HFF-Myc (cell line): ENCODE measurements around the gene SCUBE1.
A peak's percentile ranks its signal among the peaks of the same experiment; 100 is the strongest.

Experiments
- DNase-seq: peaks from one replicate; pipeline ENCODE4 v3.0.0-alpha.2; 2011; ENCODE audit warnings: low read depth; ENCODE audit errors: extremely low read depth
- H3K4me3 ChIP-seq: replicated peaks from 2 replicates; pipeline ENCODE4 v1.5.1; 2011; ENCODE audit warnings: low read depth, mild to moderate bottlenecking, control low read depth, low read length
- TF ChIP-seq, protein P1 (sequence below): IDR thresholded peaks from 2 replicates; pipeline ENCODE4 v1.5.1; 2012; ENCODE audit warnings: mild to moderate bottlenecking, low read depth, low read length, control low read depth; ENCODE audit errors: missing control alignments

Gene SCUBE1

DNA sequence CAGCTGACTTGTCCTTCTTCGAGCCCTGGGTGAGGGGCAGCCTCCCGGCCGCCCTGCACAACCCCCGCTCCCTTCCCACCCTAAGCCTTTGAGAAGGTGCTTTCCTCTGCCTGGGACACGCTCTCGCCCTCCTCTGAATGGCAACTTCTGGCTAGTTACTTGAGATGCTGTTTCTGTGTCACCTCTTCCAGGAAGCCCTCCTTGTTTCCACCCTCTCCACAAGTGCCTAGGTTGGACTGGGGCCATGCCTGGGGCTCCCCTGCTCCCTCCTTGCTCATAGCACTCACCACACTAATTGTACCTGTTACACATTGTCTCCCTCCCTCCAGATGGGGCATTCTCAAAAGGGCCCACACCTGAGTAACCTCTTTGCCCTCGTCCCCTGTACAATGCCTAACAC lies 72.2 kb downstream of the SCUBE1 start:
- H3K4me3 ChIP-seq: no peak overlapping the region
- no peak for DNase-seq
- TF ChIP-seq, protein P1, sequence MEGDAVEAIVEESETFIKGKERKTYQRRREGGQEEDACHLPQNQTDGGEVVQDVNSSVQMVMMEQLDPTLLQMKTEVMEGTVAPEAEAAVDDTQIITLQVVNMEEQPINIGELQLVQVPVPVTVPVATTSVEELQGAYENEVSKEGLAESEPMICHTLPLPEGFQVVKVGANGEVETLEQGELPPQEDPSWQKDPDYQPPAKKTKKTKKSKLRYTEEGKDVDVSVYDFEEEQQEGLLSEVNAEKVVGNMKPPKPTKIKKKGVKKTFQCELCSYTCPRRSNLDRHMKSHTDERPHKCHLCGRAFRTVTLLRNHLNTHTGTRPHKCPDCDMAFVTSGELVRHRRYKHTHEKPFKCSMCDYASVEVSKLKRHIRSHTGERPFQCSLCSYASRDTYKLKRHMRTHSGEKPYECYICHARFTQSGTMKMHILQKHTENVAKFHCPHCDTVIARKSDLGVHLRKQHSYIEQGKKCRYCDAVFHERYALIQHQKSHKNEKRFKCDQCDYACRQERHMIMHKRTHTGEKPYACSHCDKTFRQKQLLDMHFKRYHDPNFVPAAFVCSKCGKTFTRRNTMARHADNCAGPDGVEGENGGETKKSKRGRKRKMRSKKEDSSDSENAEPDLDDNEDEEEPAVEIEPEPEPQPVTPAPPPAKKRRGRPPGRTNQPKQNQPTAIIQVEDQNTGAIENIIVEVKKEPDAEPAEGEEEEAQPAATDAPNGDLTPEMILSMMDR: no peak

DNA sequence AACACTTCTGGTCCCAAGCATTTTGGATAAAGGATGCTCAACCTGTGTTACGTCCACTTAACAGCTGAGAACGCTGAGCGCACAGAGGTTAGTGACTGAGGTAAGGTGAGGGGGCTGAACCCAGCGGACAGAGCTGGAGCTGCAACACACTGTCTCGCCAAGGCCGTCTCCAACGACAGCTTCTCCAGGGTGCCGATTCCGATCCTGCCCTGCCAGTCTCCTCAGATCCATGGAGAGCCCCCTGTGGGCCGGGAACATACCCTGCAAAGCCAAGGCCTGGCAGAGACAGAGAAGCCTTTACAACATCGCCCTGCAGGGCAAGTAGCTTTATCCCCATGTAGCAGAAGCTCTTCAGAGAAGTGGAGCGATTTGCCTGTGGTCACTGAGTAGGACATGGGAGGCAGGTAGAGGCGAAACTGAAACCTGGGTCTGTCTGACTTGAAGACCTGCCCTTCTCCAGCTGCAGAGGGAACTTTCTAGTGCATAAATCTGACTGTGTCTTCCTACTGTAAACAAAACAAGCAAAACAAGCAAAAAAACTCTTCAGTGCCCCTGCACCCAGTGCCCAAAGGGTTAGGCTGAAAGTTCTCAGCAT lies 72.8 kb downstream of the SCUBE1 start:
- TF ChIP-seq, protein P1: peak; percentile 18
- DNase-seq: no peak
- H3K4me3 ChIP-seq: no peak overlapping the region

DNA sequence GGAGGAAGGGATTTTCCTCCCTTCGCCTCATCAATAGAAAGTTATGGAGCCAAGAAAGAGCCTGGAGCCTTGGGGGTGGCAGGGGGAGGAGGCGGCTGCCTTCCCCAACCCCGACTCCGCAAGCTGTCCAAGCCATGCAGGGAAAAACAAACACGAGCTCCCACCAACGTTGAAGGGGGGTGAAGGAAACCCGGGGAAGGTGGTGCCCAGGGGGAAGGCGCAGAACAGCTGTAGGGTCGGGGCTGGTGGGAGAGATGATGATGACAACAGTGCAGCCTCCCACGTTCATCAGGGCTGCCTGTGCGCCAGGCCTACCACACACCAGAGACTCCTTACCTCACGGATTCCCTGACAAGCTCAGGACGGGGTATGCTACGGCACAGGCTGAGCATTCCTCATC lies 73.5 kb downstream of the SCUBE1 start:
- no peak overlapping the region for H3K4me3 ChIP-seq
- TF ChIP-seq, protein P1: no peak
- no peak for DNase-seq

DNA sequence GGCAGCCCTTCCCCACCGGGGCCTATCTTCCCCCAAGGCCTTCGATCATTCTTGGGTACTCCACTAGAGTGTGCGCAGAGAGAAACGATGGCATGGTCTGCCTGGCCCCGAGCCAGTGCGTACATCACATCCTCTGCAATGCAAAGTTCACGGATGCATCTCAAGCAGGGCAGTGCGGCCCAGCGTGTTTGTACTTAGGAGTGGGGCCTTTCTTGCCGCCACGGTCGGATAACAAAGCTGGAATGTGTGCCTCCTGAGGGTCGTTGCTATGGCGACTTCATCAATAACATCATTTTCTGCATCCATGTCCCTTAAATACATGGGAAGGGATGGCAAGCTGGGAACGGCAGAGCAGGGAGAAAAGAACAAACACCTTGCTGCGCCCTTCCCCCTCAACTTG lies 73.9 kb downstream of the SCUBE1 start:
- TF ChIP-seq, protein P1: no peak
- H3K4me3 ChIP-seq: no peak overlapping the region
- DNase-seq: no peak

DNA sequence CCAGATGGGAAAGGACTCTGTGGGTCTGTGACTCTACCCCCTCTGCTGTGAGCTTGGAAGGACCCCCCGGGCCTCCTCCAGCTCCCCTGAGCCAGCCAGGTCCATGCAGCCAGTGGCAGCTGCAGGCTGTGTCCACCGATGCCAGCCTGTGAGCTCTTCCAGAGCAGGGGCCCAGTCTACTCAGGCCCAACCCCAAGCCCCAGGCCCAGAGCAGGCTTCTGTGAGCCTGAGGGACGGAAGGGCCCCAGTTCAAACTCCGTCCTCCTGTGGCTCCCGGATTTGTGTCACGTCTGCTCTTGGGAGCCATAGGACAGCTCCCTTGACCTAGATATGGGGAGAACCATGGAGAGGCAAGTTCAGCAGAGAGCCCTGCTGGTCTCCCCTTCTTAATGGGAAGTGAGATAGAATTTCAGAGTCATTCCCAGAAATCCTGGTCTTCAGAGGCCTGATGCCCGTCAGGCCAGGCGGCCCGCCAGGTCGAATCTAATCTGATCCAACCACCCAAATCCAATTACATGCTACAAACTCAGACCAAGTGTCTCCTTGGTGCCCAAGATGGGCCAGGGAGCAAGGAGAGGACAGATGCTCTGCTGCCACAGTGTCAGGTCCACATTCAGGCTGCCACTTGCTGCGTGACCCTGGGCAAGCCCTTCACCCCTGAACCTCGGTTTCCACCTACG lies 75.1 kb downstream of the SCUBE1 start:
- H3K4me3 ChIP-seq: no peak overlapping the region
- TF ChIP-seq, protein P1: no peak
- no peak for DNase-seq

DNA sequence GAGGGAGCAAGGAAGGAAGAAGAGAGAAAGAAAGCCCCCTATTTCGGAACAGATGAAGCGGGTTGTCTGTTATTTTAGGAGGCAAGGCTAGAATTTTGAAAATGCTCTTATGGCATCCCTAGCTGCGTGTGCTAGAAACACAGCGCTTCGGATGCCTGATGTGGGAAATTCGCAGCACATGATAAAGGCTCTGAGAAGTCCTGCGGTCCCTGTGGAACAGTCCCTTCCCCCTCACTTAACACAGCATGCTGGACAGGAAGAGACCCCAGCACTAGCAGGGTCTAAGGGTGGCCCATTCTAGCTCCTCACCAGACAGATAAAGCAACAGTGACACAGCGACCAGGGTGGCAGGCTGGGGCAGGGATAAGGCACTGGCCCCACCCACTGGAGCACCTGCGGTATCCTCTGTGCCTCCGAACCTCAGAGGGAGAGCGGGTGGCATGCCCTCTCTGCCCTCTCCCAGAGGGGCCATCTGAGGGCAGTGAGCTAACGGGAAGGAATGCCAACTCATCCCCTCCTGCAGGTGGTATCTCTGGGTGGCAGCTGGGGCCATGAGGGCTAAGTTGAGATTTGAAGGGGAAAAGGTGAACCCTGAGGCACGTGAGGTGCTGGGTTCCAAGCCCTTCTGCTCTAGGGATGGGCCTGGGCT lies 75.7 kb downstream of the SCUBE1 start:
- H3K4me3 ChIP-seq: no peak overlapping the region
- TF ChIP-seq, protein P1: no peak
- DNase-seq: no peak
